Common myeloid progenitor, CD34-positive (primary cell): ENCODE results near the gene RNF187.
"Not testable (repeated sequence)": the region's sequence is repeated elsewhere in the genome, so short reads cannot be mapped to it uniquely, and the experiment has no call there.

Experiments used
- CTCF ChIA-PET: fragments of 350-600 bp; sonication (Branson Sonifier 250); formaldehyde crosslinking; loops from one replicate; lab custom pipeline; 2021; ENCODE audit warnings: antibody characterized with exemption; lab: Charles Lee
- POLR2A ChIA-PET: fragments of 350-600 bp; sonication (Branson Sonifier 250); formaldehyde crosslinking; loops from one replicate; lab custom pipeline; 2021; ENCODE audit warnings: antibody characterized with exemption; lab: Charles Lee
- DNase-seq, 3 donors: peaks; one replicate each; pipeline versions ENCODE4 v3.0.0 to v3.0.0-alpha.2; 2013
- H3K27ac ChIP-seq, 2 experiments: 1 replicate in 1 of 2; 2 replicates in 1 of 2; pipeline ENCODE4 v1.7.0; 2013; ENCODE audit warnings: inconsistent platforms in 2 of 2, low read length in 2 of 2, mild to moderate bottlenecking in 2 of 2, low read depth in 1 of 2, moderate library complexity in 1 of 2; ENCODE audit not compliant: severe bottlenecking in 2 of 2, insufficient read depth in 1 of 2, poor library complexity in 1 of 2
- H3K27me3 ChIP-seq, 5 experiments: replicated peaks in 2 of 5; 1 replicate in 3 of 5; 2 replicates in 2 of 5; pipeline versions ENCODE4 v1.6.1 to v1.7.0; 2013; ENCODE audit warnings: low read length in 4 of 5, mild to moderate bottlenecking in 2 of 5, moderate library complexity in 2 of 5, inconsistent platforms in 1 of 5; ENCODE audit not compliant: insufficient read depth in 5 of 5, control insufficient read depth in 4 of 5
- H3K36me3 ChIP-seq, 4 experiments: 1 replicate in 2 of 4; 2 replicates in 2 of 4; pipeline versions ENCODE4 v1.6.1 to v1.7.0; 2013; ENCODE audit warnings: low read length in 3 of 4, control low read depth in 1 of 4, mild to moderate bottlenecking in 1 of 4; ENCODE audit not compliant: control insufficient read depth in 4 of 4, insufficient read depth in 4 of 4
- H3K4me1 ChIP-seq, 4 experiments: 1 replicate in 3 of 4; 2 replicates in 1 of 4; pipeline versions ENCODE4 v1.6.1 to v1.7.1; 2013; ENCODE audit warnings: low read length in 3 of 4, mild to moderate bottlenecking in 3 of 4, control low read depth in 1 of 4, inconsistent platforms in 1 of 4, moderate library complexity in 1 of 4; ENCODE audit not compliant: control insufficient read depth in 4 of 4, insufficient read depth in 4 of 4; ENCODE audit errors: control extremely low read depth in 1 of 4
- H3K4me3 ChIP-seq, 7 experiments: 1 replicate in 4 of 7; 2 replicates in 3 of 7; pipeline versions ENCODE4 v1.5.1 to v1.7.0; 2013; ENCODE audit warnings: mild to moderate bottlenecking in 7 of 7, low read length in 6 of 7, moderate library complexity in 6 of 7, inconsistent platforms in 2 of 7, low read depth in 2 of 7, control low read depth in 1 of 7; ENCODE audit not compliant: insufficient read depth in 4 of 7, control insufficient read depth in 1 of 7; ENCODE audit errors: extremely low read depth in 1 of 7
- H3K9me3 ChIP-seq, 5 experiments: 1 replicate in 4 of 5; 2 replicates in 1 of 5; pipeline versions ENCODE4 v1.6.1 to v1.7.1; 2013; ENCODE audit warnings: low read length in 4 of 5, mild to moderate bottlenecking in 2 of 5, inconsistent platforms in 1 of 5, low read depth in 1 of 5, moderate library complexity in 1 of 5; ENCODE audit not compliant: control insufficient read depth in 4 of 5, insufficient read depth in 2 of 5; ENCODE audit errors: control extremely low read depth in 1 of 5
- WGBS: methylation state at CpG from one replicate; pipeline ENCODE4 v1.1.5; 2013; ENCODE audit not compliant: insufficient coverage; 5-methylcytosine and 5-hydroxymethylcytosine counted together

The RNF187 gene

DNA sequence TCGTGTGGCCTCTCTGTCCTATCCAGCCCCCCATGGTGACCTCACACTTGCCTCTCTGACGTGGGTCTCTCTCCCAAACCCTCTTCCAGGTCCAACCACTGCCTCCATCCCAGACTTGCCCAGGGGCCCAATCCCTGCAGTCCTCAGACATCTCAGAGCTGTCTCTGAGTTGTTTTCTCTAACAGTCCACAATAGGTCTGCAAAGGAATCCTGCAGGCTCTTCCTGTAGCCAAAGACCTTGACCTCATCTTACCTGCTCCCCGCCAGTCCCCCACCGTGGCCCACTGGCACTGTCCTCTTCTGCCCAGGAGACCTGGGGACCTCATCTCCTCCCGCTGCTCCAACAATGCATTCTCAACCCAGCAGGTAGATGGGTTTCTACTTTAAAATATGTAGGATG, 10.0 kb downstream of the RNF187 start:
- H3K4me1 ChIP-seq: peaks cover 4 to 22% (median 16%) of the 10 kb centered on the region in 4 experiments
- H3K4me3 ChIP-seq: no peak overlapping the region
- no peaks in the 10 kb centered on the region for H3K9me3 ChIP-seq
- no peaks in the 10 kb centered on the region for H3K27me3 ChIP-seq
- no peak overlapping the region for H3K27ac ChIP-seq
- WGBS: 100% methylated on average over 2 of the region's 5 CpGs
- ChIA-PET CTCF (interaction anchor here (1.9 to 2.0 kb wide), 2 partner anchors 16 to 25 kb away, joined by 8 read pairs; no protein-coding TSS in a partner anchor), POLR2A (no interaction called here)
- peaks cover 8 to 33% (median 30%) of the 10 kb centered on the region in 4 experiments for H3K36me3 ChIP-seq
- DNase-seq: no peak

DNA sequence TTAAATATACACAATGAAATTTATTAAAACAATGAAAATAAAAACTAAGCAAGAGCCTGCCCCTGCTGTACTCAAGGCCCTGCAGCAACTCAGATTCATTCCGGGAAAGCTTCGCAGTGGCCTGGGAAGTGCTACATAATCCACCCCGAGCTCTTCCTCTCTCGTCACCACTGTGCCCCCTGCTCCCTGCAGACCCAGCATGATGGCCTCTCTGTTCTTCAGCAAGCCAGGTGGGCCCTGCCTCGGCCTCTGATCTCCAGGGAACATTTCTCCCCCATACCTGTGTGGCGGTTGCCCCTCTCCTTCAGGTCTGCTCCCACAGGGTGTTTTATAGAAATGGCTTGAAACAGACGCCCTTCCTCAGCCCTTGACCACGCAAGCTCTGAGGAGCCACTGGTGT, 10.6 kb downstream of the RNF187 start:
- WGBS: over 99% methylated on average over 7 of the region's 8 CpGs
- H3K4me3 ChIP-seq: no peak overlapping the region
- H3K4me1 ChIP-seq: peaks cover 4 to 22% (median 16%) of the 10 kb centered on the region in 4 experiments
- POLR2A ChIA-PET: no interaction called here
- H3K27ac ChIP-seq: no peak overlapping the region
- CTCF ChIA-PET: interaction anchor here (0.9 to 2.0 kb wide), 3 partner anchors 14 to 26 kb away, joined by 3 to 8 read pairs (median 8); no protein-coding TSS in a partner anchor
- H3K27me3 ChIP-seq: no peaks in the 10 kb centered on the region
- DNase-seq: no peak
- H3K36me3 ChIP-seq: peaks cover 8 to 31% (median 28%) of the 10 kb centered on the region in 4 experiments
- H3K9me3 ChIP-seq: no peaks in the 10 kb centered on the region

DNA sequence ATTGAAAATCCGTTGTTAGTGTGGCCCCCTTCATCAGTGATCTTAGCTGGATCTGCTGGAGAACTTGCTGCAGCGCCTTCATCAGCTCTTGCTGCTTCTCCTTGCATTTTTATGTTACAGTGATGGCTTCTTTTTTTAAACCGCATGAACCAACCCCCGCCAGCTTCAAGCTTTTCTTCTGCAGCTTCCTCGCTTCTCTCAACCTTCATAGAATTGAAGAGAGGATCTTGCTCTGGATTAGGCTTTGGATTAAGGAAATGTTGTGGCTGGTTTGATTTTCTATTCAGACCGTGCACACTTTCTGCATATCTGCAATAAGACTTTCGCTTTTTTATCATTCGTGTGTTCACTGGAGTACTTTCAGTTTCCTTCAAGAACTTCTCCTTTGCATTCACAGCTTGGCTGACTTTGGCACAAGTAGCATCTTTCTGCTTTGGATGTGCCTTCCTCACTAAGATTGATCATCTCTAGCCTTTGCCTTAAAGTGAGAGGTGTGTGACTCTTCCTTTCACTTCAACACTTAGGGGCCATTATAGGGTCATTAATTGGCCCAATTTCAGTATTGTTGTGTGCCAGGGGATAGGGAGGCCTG, 13.1 kb downstream of the RNF187 start:
- Histone ChIP-seq H3K36me3 (peaks cover 2 to 8% (median 7%) of the 10 kb centered on the region in 4 experiments), H3K27ac (no peak overlapping the region), H3K4me3 (peak overlapping the region in 5 of 7 experiments; percentile 11 to 83 (median 64)), H3K4me1 (peaks cover 4 to 22% (median 16%) of the 10 kb centered on the region in 4 experiments), H3K27me3 (peaks cover 0 to 2% (median 0%) of the 10 kb centered on the region in 5 experiments), H3K9me3 (no peaks in the 10 kb centered on the region)
- ChIA-PET POLR2A (interaction anchor here (0.6 kb wide), 1 partner anchor 1033 kb away, joined by 3 read pairs; no protein-coding TSS in a partner anchor), CTCF (interaction anchor here (0.8 to 3.2 kb wide), 17 partner anchors 8 to 498 kb away, joined by 3 to 67 read pairs (median 5); partner anchors contain the start of gene RNF187)
- peak in 2 of 3 donors; percentile 72 to 75 for DNase-seq
- 28% methylated on average over 4 of the region's 8 CpGs for WGBS

DNA sequence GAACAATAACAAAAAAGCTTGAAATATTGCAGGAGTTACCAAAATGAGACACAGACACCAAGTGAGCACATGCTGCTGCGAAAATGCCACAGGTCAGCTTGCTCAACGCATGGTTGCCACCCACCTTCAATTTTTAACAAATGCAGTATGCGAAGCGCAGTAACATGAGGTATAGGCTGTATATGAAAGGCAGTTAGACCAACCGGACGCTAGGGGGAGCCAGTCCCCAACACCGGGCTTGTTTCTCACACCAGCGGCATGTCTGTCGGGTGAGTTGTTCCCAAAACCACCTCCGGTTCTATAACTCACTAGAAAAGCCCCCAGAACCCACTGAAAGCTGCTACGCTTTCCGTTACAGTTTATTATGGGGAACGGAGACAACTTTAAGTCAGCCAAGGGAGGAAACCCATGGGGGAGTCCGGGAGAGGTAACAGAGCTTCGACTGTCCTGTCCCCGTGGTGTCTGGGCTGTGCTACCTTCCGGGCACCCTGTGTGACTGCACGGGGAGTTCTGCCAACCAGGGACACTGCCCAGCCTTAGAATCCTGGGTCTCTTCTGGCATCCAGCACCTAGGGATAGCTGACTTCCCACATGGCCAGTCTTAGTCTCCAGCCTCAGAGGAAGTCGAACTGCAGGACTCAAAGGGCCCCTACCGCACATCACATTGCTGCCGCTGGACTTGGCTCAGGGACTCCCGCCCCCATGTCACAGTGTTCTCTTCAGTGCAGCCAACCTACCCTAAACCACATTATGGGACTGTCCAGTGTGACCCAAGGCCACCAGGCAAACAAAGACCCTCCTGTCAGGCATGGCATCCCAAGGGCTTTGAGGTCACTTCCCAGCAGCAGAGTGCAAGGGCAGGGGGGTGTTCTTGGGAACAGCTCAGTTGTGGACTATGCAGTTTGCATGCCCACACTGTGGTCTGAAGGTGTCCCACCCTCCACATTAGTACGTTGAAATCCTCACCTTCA, 14.0 kb downstream of the RNF187 start:
- H3K27ac ChIP-seq: peak overlapping the region in 1 of 2 experiments; percentile 16
- peaks cover 0 to 2% (median 0%) of the 10 kb centered on the region in 5 experiments for H3K27me3 ChIP-seq
- ChIA-PET CTCF (interaction anchor here (0.6 to 3.2 kb wide), 20 partner anchors 7 to 502 kb away, joined by 3 to 67 read pairs (median 5); partner anchors contain the start of gene RNF187), POLR2A (interaction anchor here (0.6 kb wide), 1 partner anchor 1034 kb away, joined by 3 read pairs; no protein-coding TSS in a partner anchor)
- peak overlapping the region in 4 of 7 experiments; percentile 11 to 83 (median 60) for H3K4me3 ChIP-seq
- H3K4me1 ChIP-seq: peaks cover 4 to 22% (median 16%) of the 10 kb centered on the region in 4 experiments
- H3K9me3 ChIP-seq: no peaks in the 10 kb centered on the region
- peaks cover 0 to 8% (median 0%) of the 10 kb centered on the region in 4 experiments for H3K36me3 ChIP-seq
- DNase-seq: peak; percentile 91 to 97 (median 94)
- 11% methylated on average over 15 of the region's 23 CpGs for WGBS

- Histone ChIP-seq H3K9me3 (no peaks in the 10 kb centered on the region), H3K4me3 (no peak overlapping the region), H3K36me3 (peaks cover 0 to 1% (median 0%) of the 10 kb centered on the region in 4 experiments), H3K27me3 (peaks cover 0 to 2% (median 0%) of the 10 kb centered on the region in 5 experiments), H3K27ac (no peak overlapping the region), H3K4me1 (peaks cover 4 to 22% (median 16%) of the 10 kb centered on the region in 4 experiments)
- ChIA-PET POLR2A (no interaction called here), CTCF (interaction anchor here (0.6 to 3.2 kb wide), 3 partner anchors 11 to 1126 kb away, joined by 3 to 67 read pairs (median 8); no protein-coding TSS in a partner anchor)
- WGBS: 100% methylated on average over 4 of the region's 5 CpGs
- DNase-seq: no peak
These were observed 15.3 kb downstream of the RNF187 start for GRCh38 chr1:228502522-228502921.

- POLR2A ChIA-PET, H3K27ac ChIP-seq, H3K4me3 ChIP-seq, H3K9me3 ChIP-seq, DNase-seq, H3K36me3 ChIP-seq, H3K27me3 ChIP-seq: not testable (repeated sequence)
- no CpG with 5 or more reads among the region's 11 CpGs for WGBS
- CTCF ChIA-PET: interaction anchor here (1.8 kb wide), 1 partner anchor 43 kb away, joined by 4 read pairs; no protein-coding TSS in a partner anchor
- H3K4me1 ChIP-seq: peaks cover 0 to 10% (median 5%) of the 10 kb centered on the region in 4 experiments
These were observed 18.8 kb downstream of the RNF187 start for GRCh38 chr1:228505944-228506343.
